Naive B cell (primary cell): Measurements from ENCODE around the gene SLC4A8. TPM values are rescaled to one million over a fixed set of nuclear protein-coding genes. Genes with fewer than 3 reads are reported as not detected.
A peak's percentile ranks its signal among the peaks of the same experiment; 100 is the strongest.

Experiments
- ATAC-seq, 2 donors: fragments of 150-1000 bp; cut with Tn5 transposase; 2 replicates each; pipeline ENCODE4 v1.10.0; 2021; ENCODE audit warnings: low read depth in 2 of 2, mild to moderate bottlenecking in 2 of 2, moderate library complexity in 2 of 2
- DNase-seq: peaks from one replicate; pipeline ENCODE4 v3.0.0; 2022
- H3K27ac Mint-ChIP-seq, 6 donors: one replicate each; pipeline ENCODE4 v1.8.0; 2020 to 2022; ENCODE audit warnings: mild to moderate bottlenecking in 6 of 6, mixed read lengths in 6 of 6, moderate library complexity in 5 of 6, inconsistent platforms in 2 of 6
- H3K27me3 Mint-ChIP-seq, 3 donors: one replicate each; pipeline ENCODE4 v1.8.0; 2021 to 2022; ENCODE audit warnings: mixed read lengths in 3 of 3, mild to moderate bottlenecking in 1 of 3
- H3K36me3 Mint-ChIP-seq, 2 donors: one replicate each; pipeline ENCODE4 v1.8.0; 2020 to 2022; ENCODE audit warnings: mixed read lengths in 2 of 2, inconsistent platforms in 1 of 2, mild to moderate bottlenecking in 1 of 2
- H3K4me1 Mint-ChIP-seq, 3 donors: one replicate each; pipeline ENCODE4 v1.8.0; 2020 to 2022; ENCODE audit warnings: mixed read lengths in 3 of 3, inconsistent platforms in 1 of 3, mild to moderate bottlenecking in 1 of 3, moderate library complexity in 1 of 3
- H3K4me3 Mint-ChIP-seq, 8 donors: one replicate each; pipeline ENCODE4 v1.8.0; 2020 to 2022; ENCODE audit warnings: mild to moderate bottlenecking in 8 of 8, mixed read lengths in 8 of 8, moderate library complexity in 8 of 8, inconsistent platforms in 2 of 8
- H3K9me3 Mint-ChIP-seq, 7 donors: one replicate each; pipeline ENCODE4 v1.8.0; 2020 to 2022; ENCODE audit warnings: mixed read lengths in 7 of 7, mild to moderate bottlenecking in 5 of 7, inconsistent platforms in 2 of 7, moderate library complexity in 1 of 7
- polyA plus RNA-seq, 6 donors: library from polyadenylated mRNA; unstranded; fragments of 300-500 nt; fragmentation: Illumina TruSeq; gene quantifications; one replicate each; pipeline ENCODE4 v1.2.3, GENCODE V29; 2021; ENCODE audit warnings: low read depth in 6 of 6

The SLC4A8 gene
- polyA plus RNA-seq, 6 donors from 2014 or later = 0.34 to 6.2 (median 1.6) TPM

- Mint-ChIP-seq H3K27me3 (peaks cover 4 to 6% (median 5%) of the 10 kb centered on the region in 3 donors), H3K4me3 (no peak overlapping the region), H3K36me3 (peaks cover 4 to 7% of the 10 kb centered on the region in 2 donors), H3K4me1 (peaks cover 0 to 7% (median 0%) of the 10 kb centered on the region in 3 donors), H3K9me3 (no peaks in the 10 kb centered on the region), H3K27ac (peak overlapping the region in 1 of 6 donors; percentile 7)
- DNase-seq = no peak
- no peak for ATAC-seq
Observed at GRCh38 chr12:51517800-51518199, 93.2 kb downstream of the SLC4A8 start.

- H3K4me1 Mint-ChIP-seq = peaks cover 0 to 7% (median 0%) of the 10 kb centered on the region in 3 donors
- ATAC-seq = no peak
- H3K27ac Mint-ChIP-seq = peak overlapping the region in 2 of 6 donors; percentile 39 to 57
- H3K4me3 Mint-ChIP-seq = no peak overlapping the region
- no peaks in the 10 kb centered on the region for H3K9me3 Mint-ChIP-seq
- DNase-seq = no peak
- H3K27me3 Mint-ChIP-seq = peaks cover 0 to 5% (median 0%) of the 10 kb centered on the region in 3 donors
- peaks cover 0 to 7% of the 10 kb centered on the region in 2 donors for H3K36me3 Mint-ChIP-seq
Observed at GRCh38 chr12:51519755-51520154, 95.1 kb downstream of the SLC4A8 start.

GRCh38 chr12:51520576-51521325, 96.1 kb downstream of the SLC4A8 start:
- H3K36me3 Mint-ChIP-seq = peaks cover 0 to under 1% of the 10 kb centered on the region in 2 donors
- ATAC-seq = no peak
- no peak overlapping the region for H3K27ac Mint-ChIP-seq
- H3K4me3 Mint-ChIP-seq = no peak overlapping the region
- DNase-seq = no peak
- H3K9me3 Mint-ChIP-seq = no peaks in the 10 kb centered on the region
- peaks cover 0 to 5% (median 0%) of the 10 kb centered on the region in 3 donors for H3K27me3 Mint-ChIP-seq
- H3K4me1 Mint-ChIP-seq = peaks cover 0 to 7% (median 0%) of the 10 kb centered on the region in 3 donors

- ATAC-seq = no peak
- Mint-ChIP-seq H3K4me3 (no peak overlapping the region), H3K36me3 (no peaks in the 10 kb centered on the region), H3K27me3 (peaks cover 0 to 5% (median 5%) of the 10 kb centered on the region in 3 donors), H3K4me1 (peaks cover 0 to 7% (median 0%) of the 10 kb centered on the region in 3 donors), H3K27ac (no peak overlapping the region), H3K9me3 (no peaks in the 10 kb centered on the region)
- DNase-seq = no peak
Observed at GRCh38 chr12:51521554-51522276, 97.1 kb downstream of the SLC4A8 start.

GRCh38 chr12:51522696-51523095, 98.1 kb downstream of the SLC4A8 start:
- DNase-seq (no peak), ATAC-seq (no peak)
- Mint-ChIP-seq H3K27me3 (peaks cover 0 to 10% (median 5%) of the 10 kb centered on the region in 3 donors), H3K27ac (no peak overlapping the region), H3K9me3 (no peaks in the 10 kb centered on the region), H3K36me3 (no peaks in the 10 kb centered on the region), H3K4me3 (no peak overlapping the region), H3K4me1 (peaks cover 0 to 7% (median 0%) of the 10 kb centered on the region in 3 donors)

GRCh38 chr12:51524386-51524901, 99.8 kb downstream of the SLC4A8 start:
- Mint-ChIP-seq H3K27ac (no peak overlapping the region), H3K4me1 (peaks cover 0 to 7% (median 0%) of the 10 kb centered on the region in 3 donors), H3K4me3 (no peak overlapping the region), H3K36me3 (no peaks in the 10 kb centered on the region), H3K27me3 (peaks cover 5 to 20% (median 12%) of the 10 kb centered on the region in 3 donors), H3K9me3 (no peaks in the 10 kb centered on the region)
- no peak for DNase-seq
- no peak for ATAC-seq

- H3K27ac Mint-ChIP-seq = no peak overlapping the region
- H3K9me3 Mint-ChIP-seq = no peaks in the 10 kb centered on the region
- no peak for ATAC-seq
- peaks cover 0 to 1% (median 0%) of the 10 kb centered on the region in 3 donors for H3K4me1 Mint-ChIP-seq
- H3K4me3 Mint-ChIP-seq = no peak overlapping the region
- H3K27me3 Mint-ChIP-seq = peaks cover 6 to 26% (median 12%) of the 10 kb centered on the region in 3 donors
- no peak for DNase-seq
- H3K36me3 Mint-ChIP-seq = no peaks in the 10 kb centered on the region
Observed at GRCh38 chr12:51525518-51525917, 100.9 kb downstream of the SLC4A8 start.

GRCh38 chr12:51527966-51528365, 103.3 kb downstream of the SLC4A8 start:
- no peaks in the 10 kb centered on the region for H3K36me3 Mint-ChIP-seq
- ATAC-seq (no peak), DNase-seq (no peak)
- H3K4me3 Mint-ChIP-seq = no peak overlapping the region
- no peak overlapping the region for H3K27ac Mint-ChIP-seq
- peaks cover 7 to 10% (median 9%) of the 10 kb centered on the region in 3 donors for H3K4me1 Mint-ChIP-seq
- no peaks in the 10 kb centered on the region for H3K9me3 Mint-ChIP-seq
- peaks cover 19 to 45% (median 21%) of the 10 kb centered on the region in 3 donors for H3K27me3 Mint-ChIP-seq

GRCh38 chr12:51528852-51529650, 104.4 kb downstream of the SLC4A8 start:
- Mint-ChIP-seq H3K27me3 (peaks cover 19 to 45% (median 21%) of the 10 kb centered on the region in 3 donors), H3K27ac (no peak overlapping the region), H3K4me3 (no peak overlapping the region), H3K36me3 (no peaks in the 10 kb centered on the region), H3K9me3 (no peaks in the 10 kb centered on the region), H3K4me1 (peaks cover 7 to 10% (median 9%) of the 10 kb centered on the region in 3 donors)
- DNase-seq = no peak
- no peak for ATAC-seq

GRCh38 chr12:51529651-51529970, 105.0 kb downstream of the SLC4A8 start:
- peak overlapping the region in 1 of 6 donors; percentile 44 for H3K27ac Mint-ChIP-seq
- DNase-seq = no peak
- H3K9me3 Mint-ChIP-seq = no peaks in the 10 kb centered on the region
- peaks cover 24 to 48% (median 24%) of the 10 kb centered on the region in 3 donors for H3K27me3 Mint-ChIP-seq
- peaks cover 7 to 10% (median 9%) of the 10 kb centered on the region in 3 donors for H3K4me1 Mint-ChIP-seq
- no peak for ATAC-seq
- no peak overlapping the region for H3K4me3 Mint-ChIP-seq
- H3K36me3 Mint-ChIP-seq = no peaks in the 10 kb centered on the region

- Mint-ChIP-seq H3K4me3 (no peak overlapping the region), H3K36me3 (no peaks in the 10 kb centered on the region), H3K9me3 (no peaks in the 10 kb centered on the region), H3K27ac (no peak overlapping the region), H3K4me1 (peaks cover 7 to 10% (median 9%) of the 10 kb centered on the region in 3 donors), H3K27me3 (peaks cover 26 to 51% (median 27%) of the 10 kb centered on the region in 3 donors)
- no peak for DNase-seq
- no peak for ATAC-seq
Observed at GRCh38 chr12:51530208-51530607, 105.6 kb downstream of the SLC4A8 start.

GRCh38 chr12:51531284-51531977, 106.8 kb downstream of the SLC4A8 start:
- Mint-ChIP-seq H3K27ac (peak overlapping the region in 3 of 6 donors; percentile 19 to 65 (median 56)), H3K4me1 (peaks cover 7 to 10% (median 9%) of the 10 kb centered on the region in 3 donors), H3K4me3 (peak overlapping the region in 1 of 8 donors; percentile 57), H3K36me3 (no peaks in the 10 kb centered on the region), H3K9me3 (no peaks in the 10 kb centered on the region), H3K27me3 (peaks cover 27 to 54% (median 30%) of the 10 kb centered on the region in 3 donors)
- DNase-seq = no peak
- ATAC-seq = peak in 1 of 2 donors; percentile 11
